Cardiac septum (tissue), 1 donor: Measurements from ENCODE around the gene UBE2QL1. TPM values are rescaled to one million over a fixed set of nuclear protein-coding genes. Genes with fewer than 3 reads are reported as not detected.

Experiments used
- DNase-seq: peaks from one replicate; pipeline ENCODE4 v3.0.0-alpha.2; 2020; ENCODE audit warnings: low spot score
- intact Hi-C: fragments of 100-400 bp; cut with DNase I; formaldehyde crosslinking; loops from one replicate; pipeline ENCODE4 v1.14.0; 2022
- total RNA-seq: library from RNA; stranded (reverse); fragmentation: NEBNext Ultra II Directional; extraction: Animal tissue kit (Norgen Biotek cat#: 25700); gene quantifications from one replicate; pipeline ENCODE4 v1.2.1, GENCODE V29; 2021
- donor health status: DM: no; HTN: no; CAD: no.

UBE2QL1 gene
- total RNA-seq, 1 donor from 2014 or later: 13.1 TPM

DNA sequence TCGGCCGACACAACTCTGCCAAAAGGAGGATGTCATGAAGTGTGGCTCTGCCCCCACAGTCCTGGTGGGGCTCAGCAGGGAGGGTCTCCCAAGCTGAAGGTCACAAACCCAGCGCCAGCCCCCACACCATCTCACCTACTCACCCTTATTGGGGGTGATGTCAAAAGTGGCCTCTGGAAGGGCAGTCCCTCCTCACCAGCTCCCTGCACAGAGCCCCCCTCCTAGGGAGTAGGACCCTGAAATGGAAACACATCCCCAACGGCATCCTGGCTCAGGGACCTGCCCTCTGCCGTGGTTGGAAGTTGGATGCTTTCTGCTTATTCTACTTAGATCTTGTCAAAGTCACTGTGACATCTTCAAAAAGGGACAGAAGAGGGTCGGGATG, 94.7 kb downstream of the UBE2QL1 start:
- intact Hi-C loops: no loop called here

DNA sequence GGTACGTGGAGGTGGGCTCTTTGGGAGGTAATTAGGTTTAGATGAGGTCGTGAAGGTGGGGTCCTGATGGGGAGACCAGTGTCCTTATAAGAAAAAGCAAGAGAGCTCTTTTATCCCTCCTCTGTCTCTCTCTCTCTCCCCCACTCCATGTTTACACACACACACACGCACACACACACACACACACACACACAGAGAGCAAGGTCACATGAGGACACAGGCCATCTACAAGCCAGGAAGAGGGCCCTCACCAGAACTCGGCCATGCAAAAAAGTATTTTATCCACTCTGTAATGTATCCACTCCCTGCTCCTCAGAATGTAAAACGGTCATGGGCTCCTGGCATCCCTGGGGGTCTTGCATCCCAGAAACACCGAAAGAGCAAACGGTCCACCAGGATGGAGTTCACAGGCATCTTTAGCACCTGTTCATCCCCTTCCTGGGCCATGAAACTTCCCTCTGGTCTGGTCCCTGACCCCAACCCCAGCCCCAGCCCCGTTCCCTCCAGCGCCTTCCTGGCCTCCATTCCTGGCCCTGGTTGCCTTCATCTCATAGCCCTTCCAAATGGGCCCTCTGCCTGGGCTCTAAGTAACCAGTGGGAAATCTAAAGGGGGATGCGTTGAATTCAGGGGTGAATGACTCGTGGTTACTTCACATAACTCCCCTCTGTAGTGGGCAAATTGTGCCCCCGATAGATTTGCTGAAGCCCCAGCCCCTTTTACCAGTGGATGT, 95.3 kb downstream of the UBE2QL1 start:
- DNase-seq: no peak
- intact Hi-C loops: no loop called here

More for the DNA sequence above, 94.7 kb downstream of the UBE2QL1 start:
- no peak for DNase-seq

Other genes starting within 250 kb of the UBE2QL1 start
- 27.6 TPM for gene MED10, start 70.3 kb upstream of the UBE2QL1 start, total RNA-seq
- 39.9 TPM for gene NSUN2, start 184.2 kb downstream of the UBE2QL1 start, total RNA-seq
- 4.2 TPM for gene SRD5A1, start 184.6 kb downstream of the UBE2QL1 start, total RNA-seq